Progenitor cell of endocrine pancreas (in vitro differentiated cells): ENCODE data around the gene SIL1. TPM values are rescaled to one million over a fixed set of nuclear protein-coding genes. Genes with fewer than 3 reads are reported as not detected.

ENCODE experiments used
- DNase-seq: peaks from one replicate; pipeline ENCODE4 v3.0.0; 2021; ENCODE audit warnings: low spot score; ENCODE audit not compliant: unreplicated experiment
- H3K27ac Mint-ChIP-seq: 2 replicates; pipeline ENCODE4 v1.8.0; 2021; ENCODE audit warnings: mild to moderate bottlenecking, moderate library complexity, mixed read lengths
- H3K27me3 Mint-ChIP-seq: 2 replicates; pipeline ENCODE4 v1.8.0; 2021; ENCODE audit warnings: mixed read lengths
- H3K36me3 Mint-ChIP-seq: 2 replicates; pipeline ENCODE4 v1.8.0; 2022; ENCODE audit warnings: mixed read lengths; ENCODE audit not compliant: insufficient read depth
- H3K4me1 Mint-ChIP-seq: 2 replicates; pipeline ENCODE4 v1.8.0; 2021; ENCODE audit warnings: low read depth, mixed read lengths
- H3K4me3 Mint-ChIP-seq: 2 replicates; pipeline ENCODE4 v1.8.0; 2021; ENCODE audit warnings: low read depth, mild to moderate bottlenecking, moderate library complexity, mixed read lengths
- H3K9me3 Mint-ChIP-seq: 2 replicates; pipeline ENCODE4 v1.8.0; 2021; ENCODE audit warnings: low read depth, mixed read lengths
- total RNA-seq: library from RNA; stranded (reverse); gene quantifications from 2 replicates; pipeline ENCODE4 v1.2.1, GENCODE V29; 2021
- TF ChIP-seq, protein P1 (sequence below): fragments of 200-600 bp; sonication (generic); IDR thresholded peaks from one replicate; pipeline ENCODE4 v1.5.0; 2021; ENCODE audit warnings: antibody characterized with exemption, mild to moderate bottlenecking; ENCODE audit not compliant: unreplicated experiment

Gene SIL1
- total RNA-seq, 1 donor from 2014 or later, result 26.0 TPM

- H3K27ac Mint-ChIP-seq, result peak overlapping the region; percentile 56
- H3K9me3 Mint-ChIP-seq, result no peaks in the 10 kb centered on the region
- peaks cover 9% of the 10 kb centered on the region for H3K4me1 Mint-ChIP-seq
- TF ChIP-seq, protein P1, sequence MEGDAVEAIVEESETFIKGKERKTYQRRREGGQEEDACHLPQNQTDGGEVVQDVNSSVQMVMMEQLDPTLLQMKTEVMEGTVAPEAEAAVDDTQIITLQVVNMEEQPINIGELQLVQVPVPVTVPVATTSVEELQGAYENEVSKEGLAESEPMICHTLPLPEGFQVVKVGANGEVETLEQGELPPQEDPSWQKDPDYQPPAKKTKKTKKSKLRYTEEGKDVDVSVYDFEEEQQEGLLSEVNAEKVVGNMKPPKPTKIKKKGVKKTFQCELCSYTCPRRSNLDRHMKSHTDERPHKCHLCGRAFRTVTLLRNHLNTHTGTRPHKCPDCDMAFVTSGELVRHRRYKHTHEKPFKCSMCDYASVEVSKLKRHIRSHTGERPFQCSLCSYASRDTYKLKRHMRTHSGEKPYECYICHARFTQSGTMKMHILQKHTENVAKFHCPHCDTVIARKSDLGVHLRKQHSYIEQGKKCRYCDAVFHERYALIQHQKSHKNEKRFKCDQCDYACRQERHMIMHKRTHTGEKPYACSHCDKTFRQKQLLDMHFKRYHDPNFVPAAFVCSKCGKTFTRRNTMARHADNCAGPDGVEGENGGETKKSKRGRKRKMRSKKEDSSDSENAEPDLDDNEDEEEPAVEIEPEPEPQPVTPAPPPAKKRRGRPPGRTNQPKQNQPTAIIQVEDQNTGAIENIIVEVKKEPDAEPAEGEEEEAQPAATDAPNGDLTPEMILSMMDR, result no peak
- no peak overlapping the region for H3K4me3 Mint-ChIP-seq
- H3K36me3 Mint-ChIP-seq, result peaks cover under 1% of the 10 kb centered on the region
- DNase-seq, result no peak
- no peaks in the 10 kb centered on the region for H3K27me3 Mint-ChIP-seq
Observed at GRCh38 chr5:138955013-138955660, 243.0 kb downstream of the SIL1 start.

GRCh38 chr5:138954257-138955012, 243.7 kb downstream of the SIL1 start:
- Mint-ChIP-seq H3K27me3 (no peaks in the 10 kb centered on the region), H3K4me1 (peaks cover 9% of the 10 kb centered on the region), H3K4me3 (no peak overlapping the region), H3K36me3 (peaks cover 1% of the 10 kb centered on the region), H3K27ac (no peak overlapping the region), H3K9me3 (no peaks in the 10 kb centered on the region)
- DNase-seq, result no peak
- TF ChIP-seq, protein P1, result no peak

DNA sequence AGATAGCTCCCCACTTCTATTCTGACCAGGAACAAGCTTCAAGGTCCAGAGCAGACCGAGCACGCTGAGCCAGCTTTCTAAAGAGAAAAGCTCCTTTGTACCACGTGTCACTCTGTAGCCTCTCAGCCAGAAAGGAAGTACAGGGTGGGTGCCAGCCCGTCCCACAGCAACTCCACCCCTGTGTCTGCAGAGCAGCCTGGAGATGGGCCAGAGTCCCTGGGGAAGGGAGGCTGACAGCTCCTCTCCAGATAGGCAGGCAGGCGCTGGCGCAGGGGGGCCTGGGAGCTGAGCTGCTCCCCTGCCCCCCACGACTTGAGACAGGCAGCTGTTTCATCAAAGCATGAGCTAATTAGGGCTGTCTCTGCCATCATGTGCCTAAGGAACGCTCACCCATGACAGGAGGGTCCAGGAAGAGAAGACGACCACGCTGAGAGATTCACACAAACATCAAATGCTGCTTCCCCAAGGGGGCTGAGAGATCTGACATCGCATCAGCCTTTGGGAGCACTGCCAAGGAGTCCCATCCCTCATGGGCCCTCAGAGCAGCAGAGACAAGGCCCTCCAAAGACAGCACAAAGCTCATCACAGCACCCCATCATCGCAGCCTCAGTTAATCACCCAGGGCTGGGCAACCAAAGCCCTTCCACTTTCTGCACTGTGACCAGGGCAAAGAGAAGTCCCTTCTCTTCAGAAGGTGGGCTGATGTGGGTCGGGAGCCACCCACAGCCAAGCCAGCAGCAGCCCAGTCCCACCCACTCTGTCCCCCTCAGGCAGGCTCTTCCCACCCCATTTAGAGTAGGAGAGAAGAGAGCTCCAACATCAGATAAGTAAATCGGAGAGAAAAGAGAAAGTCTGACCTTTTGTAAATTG, 244.5 kb downstream of the SIL1 start:
- H3K9me3 Mint-ChIP-seq, result no peaks in the 10 kb centered on the region
- DNase-seq, result no peak
- no peaks in the 10 kb centered on the region for H3K27me3 Mint-ChIP-seq
- no peak overlapping the region for H3K27ac Mint-ChIP-seq
- peaks cover 1% of the 10 kb centered on the region for H3K36me3 Mint-ChIP-seq
- H3K4me1 Mint-ChIP-seq, result peaks cover 13% of the 10 kb centered on the region
- TF ChIP-seq, protein P1, result no peak
- H3K4me3 Mint-ChIP-seq, result no peak overlapping the region

GRCh38 chr5:138952962-138953361, 245.2 kb downstream of the SIL1 start:
- no peak overlapping the region for H3K27ac Mint-ChIP-seq
- peaks cover 18% of the 10 kb centered on the region for H3K4me1 Mint-ChIP-seq
- TF ChIP-seq, protein P1, result no peak
- H3K9me3 Mint-ChIP-seq, result no peaks in the 10 kb centered on the region
- no peak for DNase-seq
- no peaks in the 10 kb centered on the region for H3K27me3 Mint-ChIP-seq
- peaks cover 1% of the 10 kb centered on the region for H3K36me3 Mint-ChIP-seq
- no peak overlapping the region for H3K4me3 Mint-ChIP-seq
